ENCODE data around the gene FAM20A.
A peak's percentile ranks its signal among the peaks of the same experiment; 100 is the strongest.

Gene FAM20A

DNA sequence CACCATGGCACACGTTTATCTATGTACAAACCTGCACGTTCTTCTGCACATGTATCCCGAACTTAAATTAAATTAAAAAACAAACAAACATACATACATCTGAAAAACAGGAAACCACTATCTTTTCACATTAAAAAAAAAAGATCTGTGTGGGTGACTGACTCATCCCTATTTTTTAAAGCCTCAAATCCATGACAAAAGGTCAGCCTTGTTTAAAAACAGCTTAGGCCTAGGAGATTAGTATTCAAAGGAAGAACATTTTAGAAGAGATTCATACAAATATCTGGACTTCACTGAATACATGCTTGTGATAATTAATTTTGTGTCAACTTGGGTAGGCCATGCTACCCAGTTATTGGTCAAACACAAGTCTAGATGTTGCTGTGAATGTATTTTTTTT, 93.6 kb downstream of the FAM20A start:
- Histone ChIP-seq H3K36me3 (ENCODE audit: control insufficient read depth in 4 of 4, insufficient read depth in 4 of 4, low read length in 3 of 4) (no peaks in the 10 kb centered on the region), H3K27me3 (replicated peaks in 2 of 5; ENCODE audit: control insufficient read depth in 4 of 5, insufficient read depth in 5 of 5, low read length in 4 of 5) (no peaks in the 10 kb centered on the region), H3K9me3 (ENCODE audit: control extremely low read depth in 1 of 5, control insufficient read depth in 4 of 5, insufficient read depth in 2 of 5, low read depth in 1 of 5, low read length in 4 of 5) (peaks cover 0 to 1% (median 0%) of the 10 kb centered on the region in 5 experiments), H3K27ac (ENCODE audit: insufficient read depth in 1 of 2, low read depth in 1 of 2, low read length in 2 of 2, poor library complexity in 1 of 2, severe bottlenecking in 2 of 2) (no peak overlapping the region), H3K4me3 (ENCODE audit: control insufficient read depth in 1 of 7, extremely low read depth in 1 of 7, insufficient read depth in 4 of 7, low read depth in 2 of 7, low read length in 6 of 7) (no peak overlapping the region), H3K4me1 (ENCODE audit: control extremely low read depth in 1 of 4, control insufficient read depth in 4 of 4, insufficient read depth in 4 of 4, low read length in 3 of 4) (peaks cover 3 to 30% (median 20%) of the 10 kb centered on the region in 4 experiments)
- ChIA-PET POLR2A (no interaction called here), CTCF (interaction anchor here (1.0 to 1.5 kb wide), 2 partner anchors 10 to 41 kb away, joined by 3 read pairs; no protein-coding TSS in a partner anchor)
- DNase-seq: no peak
- WGBS (ENCODE audit: insufficient coverage): 100% methylated on average over 3 of the region's 3 CpGs

DNA sequence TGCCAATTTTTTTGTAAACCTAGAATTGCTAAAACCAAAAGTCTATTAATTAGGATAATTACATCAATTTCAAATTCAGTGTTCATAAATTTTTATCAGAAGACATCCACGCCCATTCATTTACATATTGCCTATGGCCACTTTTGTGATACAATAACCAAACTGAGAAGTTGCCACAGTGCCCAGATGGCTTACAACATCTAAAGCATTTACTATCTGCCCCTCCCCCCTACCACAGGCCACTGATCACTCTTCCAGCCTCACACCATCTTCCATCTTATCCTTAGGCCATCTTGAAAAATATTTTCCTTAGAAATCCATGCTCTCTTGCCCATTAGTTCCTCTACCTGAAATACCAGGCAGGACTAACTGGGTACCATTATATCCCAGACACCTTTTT, 95.2 kb downstream of the FAM20A start:
- CTCF ChIA-PET: interaction anchor here (1.0 kb wide), 1 partner anchor 9 kb away, joined by 3 read pairs; no protein-coding TSS in a partner anchor
- H3K36me3 ChIP-seq (ENCODE audit: control insufficient read depth in 4 of 4, insufficient read depth in 4 of 4, low read length in 3 of 4): no peaks in the 10 kb centered on the region
- DNase-seq: no peak
- no peaks in the 10 kb centered on the region for H3K27me3 ChIP-seq (replicated peaks in 2 of 5; ENCODE audit: control insufficient read depth in 4 of 5, insufficient read depth in 5 of 5, low read length in 4 of 5)
- 100% methylated on average over 1 of the region's 1 CpG for WGBS (ENCODE audit: insufficient coverage)
- H3K4me1 ChIP-seq (ENCODE audit: control extremely low read depth in 1 of 4, control insufficient read depth in 4 of 4, insufficient read depth in 4 of 4, low read length in 3 of 4): peaks cover 0 to 19% (median 11%) of the 10 kb centered on the region in 4 experiments
- H3K4me3 ChIP-seq (ENCODE audit: control insufficient read depth in 1 of 7, extremely low read depth in 1 of 7, insufficient read depth in 4 of 7, low read depth in 2 of 7, low read length in 6 of 7): no peak overlapping the region
- peaks cover 0 to 1% (median 0%) of the 10 kb centered on the region in 5 experiments for H3K9me3 ChIP-seq (ENCODE audit: control extremely low read depth in 1 of 5, control insufficient read depth in 4 of 5, insufficient read depth in 2 of 5, low read depth in 1 of 5, low read length in 4 of 5)
- no peak overlapping the region for H3K27ac ChIP-seq (ENCODE audit: insufficient read depth in 1 of 2, low read depth in 1 of 2, low read length in 2 of 2, poor library complexity in 1 of 2, severe bottlenecking in 2 of 2)
- POLR2A ChIA-PET: no interaction called here

DNA sequence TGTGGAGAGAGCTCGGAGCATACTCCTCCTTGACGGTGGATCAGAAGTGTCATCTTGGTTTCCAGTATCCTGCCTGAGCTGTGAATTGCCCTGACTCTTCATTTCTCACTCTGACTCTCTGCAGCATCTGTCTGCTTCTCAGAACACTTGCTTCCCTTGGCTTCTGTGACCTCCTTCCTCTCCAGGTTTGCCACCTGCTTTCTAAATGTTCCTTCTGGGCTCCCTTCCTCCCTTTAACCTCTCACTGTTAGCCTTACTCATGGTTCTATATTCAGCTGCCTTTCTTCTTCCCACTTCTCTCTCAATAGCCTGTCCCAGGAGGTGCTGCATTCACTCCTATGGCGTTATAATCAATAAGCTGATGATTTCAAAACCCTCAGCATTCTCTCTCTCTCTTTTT, 100.1 kb downstream of the FAM20A start:
- H3K36me3 ChIP-seq (ENCODE audit: control insufficient read depth in 4 of 4, insufficient read depth in 4 of 4, low read length in 3 of 4): no peaks in the 10 kb centered on the region
- 92% methylated on average over 3 of the region's 3 CpGs for WGBS (ENCODE audit: insufficient coverage)
- DNase-seq: no peak
- no peaks in the 10 kb centered on the region for H3K27me3 ChIP-seq (replicated peaks in 2 of 5; ENCODE audit: control insufficient read depth in 4 of 5, insufficient read depth in 5 of 5, low read length in 4 of 5)
- CTCF ChIA-PET: interaction anchor here (1.1 to 2.1 kb wide), 3 partner anchors 9 to 19 kb away, joined by 3 to 6 read pairs (median 4); no protein-coding TSS in a partner anchor
- peaks cover 7 to 17% (median 14%) of the 10 kb centered on the region in 4 experiments for H3K4me1 ChIP-seq (ENCODE audit: control extremely low read depth in 1 of 4, control insufficient read depth in 4 of 4, insufficient read depth in 4 of 4, low read length in 3 of 4)
- H3K4me3 ChIP-seq (ENCODE audit: control insufficient read depth in 1 of 7, extremely low read depth in 1 of 7, insufficient read depth in 4 of 7, low read depth in 2 of 7, low read length in 6 of 7): no peak overlapping the region
- POLR2A ChIA-PET: no interaction called here
- peaks cover 0 to 1% (median 0%) of the 10 kb centered on the region in 5 experiments for H3K9me3 ChIP-seq (ENCODE audit: control extremely low read depth in 1 of 5, control insufficient read depth in 4 of 5, insufficient read depth in 2 of 5, low read depth in 1 of 5, low read length in 4 of 5)
- no peak overlapping the region for H3K27ac ChIP-seq (ENCODE audit: insufficient read depth in 1 of 2, low read depth in 1 of 2, low read length in 2 of 2, poor library complexity in 1 of 2, severe bottlenecking in 2 of 2)

DNA sequence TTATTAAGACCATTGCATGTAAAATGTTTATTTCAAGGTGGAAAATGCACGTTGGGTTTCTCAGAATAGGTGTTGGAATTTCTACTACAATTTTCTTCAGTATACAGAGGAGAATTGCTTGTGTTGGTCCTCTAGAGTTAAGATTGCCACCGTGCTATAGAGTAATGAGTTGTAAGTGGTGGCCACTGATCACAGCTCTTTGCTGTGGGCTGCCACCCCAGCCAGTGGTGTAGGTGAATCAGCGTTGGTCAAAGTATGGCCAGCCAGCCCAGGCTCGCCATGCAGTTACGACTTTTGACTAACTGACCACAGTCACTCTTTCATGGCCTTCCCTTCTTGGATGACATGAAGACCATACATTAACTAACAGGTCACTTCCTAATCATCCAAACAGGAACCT, 101.6 kb downstream of the FAM20A start:
- Histone ChIP-seq H3K4me1 (ENCODE audit: control extremely low read depth in 1 of 4, control insufficient read depth in 4 of 4, insufficient read depth in 4 of 4, low read length in 3 of 4) (peaks cover 7 to 17% (median 14%) of the 10 kb centered on the region in 4 experiments), H3K27ac (ENCODE audit: insufficient read depth in 1 of 2, low read depth in 1 of 2, low read length in 2 of 2, poor library complexity in 1 of 2, severe bottlenecking in 2 of 2) (no peak overlapping the region), H3K36me3 (ENCODE audit: control insufficient read depth in 4 of 4, insufficient read depth in 4 of 4, low read length in 3 of 4) (no peaks in the 10 kb centered on the region), H3K4me3 (ENCODE audit: control insufficient read depth in 1 of 7, extremely low read depth in 1 of 7, insufficient read depth in 4 of 7, low read depth in 2 of 7, low read length in 6 of 7) (no peak overlapping the region), H3K27me3 (replicated peaks in 2 of 5; ENCODE audit: control insufficient read depth in 4 of 5, insufficient read depth in 5 of 5, low read length in 4 of 5) (no peaks in the 10 kb centered on the region), H3K9me3 (ENCODE audit: control extremely low read depth in 1 of 5, control insufficient read depth in 4 of 5, insufficient read depth in 2 of 5, low read depth in 1 of 5, low read length in 4 of 5) (peaks cover 0 to 1% (median 0%) of the 10 kb centered on the region in 5 experiments)
- CTCF ChIA-PET: no interaction called here
- no peak for DNase-seq
- 100% methylated on average over 3 of the region's 5 CpGs for WGBS (ENCODE audit: insufficient coverage)
- POLR2A ChIA-PET: no interaction called here

DNA sequence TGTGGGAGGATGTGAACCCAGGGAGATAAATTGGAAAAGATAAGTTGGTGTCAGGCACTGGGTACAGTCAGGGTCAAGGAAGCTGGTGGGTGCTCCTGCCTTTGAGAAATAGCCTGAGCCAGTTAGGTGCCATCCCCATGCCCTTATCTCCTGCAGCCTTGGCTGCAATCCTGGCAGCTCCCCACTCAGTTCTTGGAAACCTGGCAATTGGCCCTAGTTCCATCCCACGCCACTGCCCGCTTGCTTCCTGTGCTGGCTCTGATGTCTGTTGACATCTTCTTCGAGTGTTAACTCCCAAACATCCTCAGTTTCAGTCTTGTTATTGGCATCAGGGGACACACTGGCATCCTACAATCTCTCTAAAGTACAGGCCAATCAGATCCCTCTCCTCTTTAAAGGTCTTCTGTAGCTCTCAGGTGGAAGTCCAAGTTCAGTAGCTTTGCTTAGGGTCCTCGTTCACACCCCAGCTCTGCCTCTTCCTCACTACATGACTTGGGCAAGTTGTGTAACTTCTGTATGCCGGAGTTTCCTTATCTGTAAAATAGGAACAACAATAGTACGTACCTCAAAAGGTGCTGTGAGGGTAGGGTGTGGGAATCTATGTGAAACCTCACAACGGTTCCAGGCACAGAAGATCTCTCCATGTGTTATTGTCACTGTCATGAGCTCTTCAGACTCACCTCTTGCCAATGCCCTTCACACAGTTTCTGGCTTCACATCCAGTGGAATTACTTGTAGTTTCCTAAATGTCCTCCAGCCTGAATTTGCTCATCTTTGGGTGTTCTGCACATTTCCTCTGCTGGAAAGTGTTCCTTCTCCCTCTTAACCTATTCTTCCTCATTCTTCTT, 102.5 kb downstream of the FAM20A start:
- H3K4me1 ChIP-seq (ENCODE audit: control extremely low read depth in 1 of 4, control insufficient read depth in 4 of 4, insufficient read depth in 4 of 4, low read length in 3 of 4): peaks cover 7 to 17% (median 14%) of the 10 kb centered on the region in 4 experiments
- POLR2A ChIA-PET: no interaction called here
- CTCF ChIA-PET: interaction anchor here (0.9 to 2.7 kb wide), 4 partner anchors 8 to 34 kb away, joined by 3 to 11 read pairs (median 4); no protein-coding TSS in a partner anchor
- H3K27ac ChIP-seq (ENCODE audit: insufficient read depth in 1 of 2, low read depth in 1 of 2, low read length in 2 of 2, poor library complexity in 1 of 2, severe bottlenecking in 2 of 2): no peak overlapping the region
- WGBS (ENCODE audit: insufficient coverage): 47% methylated on average over 4 of the region's 7 CpGs
- H3K36me3 ChIP-seq (ENCODE audit: control insufficient read depth in 4 of 4, insufficient read depth in 4 of 4, low read length in 3 of 4): no peaks in the 10 kb centered on the region
- H3K9me3 ChIP-seq (ENCODE audit: control extremely low read depth in 1 of 5, control insufficient read depth in 4 of 5, insufficient read depth in 2 of 5, low read depth in 1 of 5, low read length in 4 of 5): peaks cover 0 to 1% (median 0%) of the 10 kb centered on the region in 5 experiments
- peak overlapping the region in 4 of 7 experiments; percentile 8 to 55 (median 28) for H3K4me3 ChIP-seq (ENCODE audit: control insufficient read depth in 1 of 7, extremely low read depth in 1 of 7, insufficient read depth in 4 of 7, low read depth in 2 of 7, low read length in 6 of 7)
- no peaks in the 10 kb centered on the region for H3K27me3 ChIP-seq (replicated peaks in 2 of 5; ENCODE audit: control insufficient read depth in 4 of 5, insufficient read depth in 5 of 5, low read length in 4 of 5)
- DNase-seq: no peak

DNA sequence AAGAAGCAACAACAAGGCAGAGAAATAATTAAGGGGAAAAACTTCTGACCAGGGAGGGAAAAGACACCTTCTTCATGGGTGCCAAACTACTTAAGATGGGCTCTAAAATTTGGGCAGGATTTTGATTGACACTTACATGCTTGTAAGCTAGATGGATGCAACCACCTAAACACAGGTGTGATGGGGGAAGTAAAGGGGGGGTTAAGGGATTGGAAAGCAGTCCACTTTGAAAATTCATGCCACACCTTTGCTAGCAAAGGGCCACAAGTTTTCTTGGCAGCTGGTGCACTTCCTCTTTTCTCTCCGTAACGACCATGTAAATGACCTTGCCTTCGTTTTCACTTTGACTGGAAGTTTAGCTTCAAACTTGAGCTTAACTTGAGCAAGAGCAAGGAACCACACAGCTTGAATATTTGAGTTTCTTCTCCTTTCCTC, 103.3 kb downstream of the FAM20A start:
- Histone ChIP-seq H3K27ac (ENCODE audit: insufficient read depth in 1 of 2, low read depth in 1 of 2, low read length in 2 of 2, poor library complexity in 1 of 2, severe bottlenecking in 2 of 2) (no peak overlapping the region), H3K9me3 (ENCODE audit: control extremely low read depth in 1 of 5, control insufficient read depth in 4 of 5, insufficient read depth in 2 of 5, low read depth in 1 of 5, low read length in 4 of 5) (no peaks in the 10 kb centered on the region), H3K4me3 (ENCODE audit: control insufficient read depth in 1 of 7, extremely low read depth in 1 of 7, insufficient read depth in 4 of 7, low read depth in 2 of 7, low read length in 6 of 7) (peak overlapping the region in 4 of 7 experiments; percentile 8 to 55 (median 28)), H3K36me3 (ENCODE audit: control insufficient read depth in 4 of 4, insufficient read depth in 4 of 4, low read length in 3 of 4) (no peaks in the 10 kb centered on the region), H3K27me3 (replicated peaks in 2 of 5; ENCODE audit: control insufficient read depth in 4 of 5, insufficient read depth in 5 of 5, low read length in 4 of 5) (no peaks in the 10 kb centered on the region), H3K4me1 (ENCODE audit: control extremely low read depth in 1 of 4, control insufficient read depth in 4 of 4, insufficient read depth in 4 of 4, low read length in 3 of 4) (peaks cover 7 to 17% (median 14%) of the 10 kb centered on the region in 4 experiments)
- peak; percentile 78 to 95 (median 94) for DNase-seq
- ChIA-PET CTCF (interaction anchor here (0.6 to 2.7 kb wide), 10 partner anchors 9 to 325 kb away, joined by 3 to 11 read pairs (median 3); no protein-coding TSS in a partner anchor), POLR2A (interaction anchor here (0.6 to 1.5 kb wide), 2 partner anchors 12 to 335 kb away, joined by 4 read pairs; no protein-coding TSS in a partner anchor)
- 3% methylated on average over 3 of the region's 3 CpGs for WGBS (ENCODE audit: insufficient coverage)

DNA sequence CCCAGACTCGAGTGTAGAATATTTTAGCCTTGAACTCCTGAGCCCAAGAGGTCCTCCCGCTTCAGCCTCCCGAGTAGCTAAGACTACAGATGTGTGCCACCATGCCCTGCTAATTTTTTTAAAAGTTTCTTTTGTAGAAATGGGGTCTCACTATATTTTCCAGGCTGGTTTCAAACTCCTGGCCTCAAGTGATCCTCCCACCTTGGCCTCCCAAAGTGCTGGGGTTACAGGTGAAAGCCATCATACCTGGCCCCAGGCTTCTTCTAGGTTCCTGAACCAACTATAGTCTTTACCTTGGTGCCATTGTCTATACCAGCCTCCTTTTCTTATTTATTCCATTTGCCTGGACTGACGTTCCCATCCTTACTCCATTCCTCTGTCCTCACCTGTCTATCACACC, 106.1 kb downstream of the FAM20A start:
- WGBS (ENCODE audit: insufficient coverage): 98% methylated on average over 4 of the region's 4 CpGs
- H3K27me3 ChIP-seq (replicated peaks in 2 of 5; ENCODE audit: control insufficient read depth in 4 of 5, insufficient read depth in 5 of 5, low read length in 4 of 5): no peaks in the 10 kb centered on the region
- no peak for DNase-seq
- no peak overlapping the region for H3K4me3 ChIP-seq (ENCODE audit: control insufficient read depth in 1 of 7, extremely low read depth in 1 of 7, insufficient read depth in 4 of 7, low read depth in 2 of 7, low read length in 6 of 7)
- ChIA-PET POLR2A (no interaction called here), CTCF (interaction anchor here (0.9 kb wide), 1 partner anchor 24 kb away, joined by 6 read pairs; no protein-coding TSS in a partner anchor)
- H3K9me3 ChIP-seq (ENCODE audit: control extremely low read depth in 1 of 5, control insufficient read depth in 4 of 5, insufficient read depth in 2 of 5, low read depth in 1 of 5, low read length in 4 of 5): no peaks in the 10 kb centered on the region
- H3K27ac ChIP-seq (ENCODE audit: insufficient read depth in 1 of 2, low read depth in 1 of 2, low read length in 2 of 2, poor library complexity in 1 of 2, severe bottlenecking in 2 of 2): no peak overlapping the region
- H3K4me1 ChIP-seq (ENCODE audit: control extremely low read depth in 1 of 4, control insufficient read depth in 4 of 4, insufficient read depth in 4 of 4, low read length in 3 of 4): peaks cover 13 to 34% (median 24%) of the 10 kb centered on the region in 4 experiments
- no peaks in the 10 kb centered on the region for H3K36me3 ChIP-seq (ENCODE audit: control insufficient read depth in 4 of 4, insufficient read depth in 4 of 4, low read length in 3 of 4)

Data from common myeloid progenitor, CD34-positive (primary cell).